DND-41 (cell line): ENCODE measurements around the gene ANAPC10.

Experiments used
- ATAC-seq: fragments of 200-7000 bp; cut with Tn5 transposase; 3 replicates; pipeline ENCODE4 v1.9.1; 2021; ENCODE audit warnings: low read depth; ENCODE audit not compliant: insufficient read depth
- DNase-seq: peaks from one replicate; pipeline ENCODE4 v3.0.0-alpha.2; 2020
- H2AFZ ChIP-seq: 2 replicates; pipeline ENCODE4 v1.6.0; 2012; ENCODE audit warnings: low read depth, low read length
- H3K27ac ChIP-seq: 2 replicates; pipeline ENCODE4 v1.5.1; 2012; ENCODE audit warnings: low read length, inconsistent platforms
- H3K27me3 ChIP-seq: fragments of 200-600 bp; sonication (generic); 2 replicates; pipeline ENCODE4 v1.6.0; 2012; ENCODE audit warnings: low read length, mild to moderate bottlenecking, inconsistent platforms; ENCODE audit not compliant: insufficient read depth, poor library complexity
- H3K36me3 ChIP-seq: 2 replicates; pipeline ENCODE4 v1.5.1; 2012; ENCODE audit warnings: low read length, inconsistent platforms; ENCODE audit not compliant: insufficient read depth
- H3K4me1 ChIP-seq: 2 replicates; pipeline ENCODE4 v1.5.1; 2012; ENCODE audit warnings: mild to moderate bottlenecking, low read length; ENCODE audit not compliant: insufficient read depth
- H3K4me2 ChIP-seq: 2 replicates; pipeline ENCODE4 v1.6.0; 2012; ENCODE audit warnings: mild to moderate bottlenecking, moderate library complexity, low read length, inconsistent platforms; ENCODE audit not compliant: insufficient read depth
- H3K4me3 ChIP-seq, 2 experiments: fragments of 200-600 bp in 1 of 2; shearing (Covaris generic) in 1 of 2; 2 replicates each; pipeline ENCODE4 v1.5.1; 2012 to 2016; ENCODE audit warnings: inconsistent platforms in 2 of 2, low read length in 2 of 2, mild to moderate bottlenecking in 2 of 2, low read depth in 1 of 2, moderate library complexity in 1 of 2
- H3K79me2 ChIP-seq: 2 replicates; pipeline ENCODE4 v1.6.0; 2012; ENCODE audit warnings: low read length, inconsistent platforms; ENCODE audit not compliant: insufficient read depth
- H3K9ac ChIP-seq: 2 replicates; pipeline ENCODE4 v1.6.0; 2012; ENCODE audit warnings: low read depth, mild to moderate bottlenecking, inconsistent platforms, low read length, moderate library complexity
- H3K9me3 ChIP-seq: 2 replicates; pipeline ENCODE4 v1.5.1; 2012; ENCODE audit warnings: low read length, moderate library complexity, mild to moderate bottlenecking, inconsistent platforms; ENCODE audit not compliant: insufficient read depth, severe bottlenecking
- H4K20me1 ChIP-seq: 2 replicates; pipeline ENCODE4 v1.6.0; 2012; ENCODE audit warnings: low read length; ENCODE audit not compliant: insufficient read depth
- CTCF ChIP-seq: IDR thresholded peaks from 2 replicates; pipeline ENCODE4 v1.5.1; 2012; ENCODE audit warnings: borderline replicate concordance, low read length, moderate library complexity, mild to moderate bottlenecking; ENCODE audit not compliant: poor library complexity, severe bottlenecking; ENCODE audit errors: extremely low read depth
- EZH2 ChIP-seq: IDR thresholded peaks from 3 replicates; pipeline ENCODE4 v1.6.1; 2012; ENCODE audit warnings: borderline replicate concordance, low read depth, mild to moderate bottlenecking, moderate library complexity, low read length, inconsistent platforms; ENCODE audit not compliant: severe bottlenecking

The ANAPC10 gene

GRCh38 chr4:145035494-145036136 lies 62.4 kb downstream of the ANAPC10 start:
- no peak overlapping the region for H3K4me2 ChIP-seq
- no peak for DNase-seq
- no peaks in the 10 kb centered on the region for H4K20me1 ChIP-seq
- TF ChIP-seq EZH2: no peak
- H3K9ac ChIP-seq: peak overlapping the region; percentile 0; the same call in 1 of the 2 replicates
- peaks cover 6% of the 10 kb centered on the region for H3K9me3 ChIP-seq
- H3K27ac ChIP-seq: peak overlapping the region; percentile 56
- no peak for ATAC-seq
- H3K4me3 ChIP-seq: no peak overlapping the region
- peaks cover 14% of the 10 kb centered on the region for H3K4me1 ChIP-seq
- peaks cover 41% of the 10 kb centered on the region for H3K36me3 ChIP-seq
- 0 out of 2 replicates have a peak, but pooled peaks cover 2% of the 10 kb centered on the region for H3K79me2 ChIP-seq
- no peak overlapping the region for H2AFZ ChIP-seq
- no peaks in the 10 kb centered on the region for H3K27me3 ChIP-seq

GRCh38 chr4:145034727-145035211 lies 63.2 kb downstream of the ANAPC10 start:
- H3K79me2 ChIP-seq: 0 out of 2 replicates have a peak, but pooled peaks cover 2% of the 10 kb centered on the region
- no peak for TF ChIP-seq CTCF
- no peak for TF ChIP-seq EZH2
- ATAC-seq: peak; percentile 87
- no peak overlapping the region for H3K4me2 ChIP-seq
- no peaks in the 10 kb centered on the region for H3K27me3 ChIP-seq
- H3K4me3 ChIP-seq: no peak overlapping the region
- peak overlapping the region; percentile 56 for H3K27ac ChIP-seq
- no peak overlapping the region for H2AFZ ChIP-seq
- H3K4me1 ChIP-seq: peaks cover 14% of the 10 kb centered on the region
- H3K9ac ChIP-seq: peak overlapping the region; percentile 0; the same call in 1 of the 2 replicates
- H3K36me3 ChIP-seq: peaks cover 38% of the 10 kb centered on the region
- DNase-seq: peak; percentile 62
- peaks cover 6% of the 10 kb centered on the region for H3K9me3 ChIP-seq
- H4K20me1 ChIP-seq: no peaks in the 10 kb centered on the region

GRCh38 chr4:145019346-145019745 lies 78.7 kb downstream of the ANAPC10 start:
- Histone ChIP-seq H3K4me3 (no peak overlapping the region), H3K4me2 (no peak overlapping the region)

More at GRCh38 chr4:145019346-145019745, 78.7 kb downstream of the ANAPC10 start:
- DNase-seq (no peak), ATAC-seq (peak; percentile 35; the same call in 1 of the 3 replicates)
- TF ChIP-seq EZH2 (no peak), CTCF (no peak)
- H3K9me3 ChIP-seq: peaks cover 8% of the 10 kb centered on the region
- H3K36me3 ChIP-seq: no peaks in the 10 kb centered on the region; the same call in 1 of the 2 replicates
- H3K27ac ChIP-seq: no peak overlapping the region
- H3K27me3 ChIP-seq: no peaks in the 10 kb centered on the region
- peaks cover 7% of the 10 kb centered on the region; the same call in 1 of the 2 replicates for H3K79me2 ChIP-seq
- H3K9ac ChIP-seq: no peak overlapping the region
- peaks cover 12% of the 10 kb centered on the region for H3K4me1 ChIP-seq
- H2AFZ ChIP-seq: no peak overlapping the region
- H4K20me1 ChIP-seq: no peaks in the 10 kb centered on the region
